LNCaP clone FGC (cell line): ENCODE data around the gene LGALS9.

ENCODE experiments used
- DNase-seq: peaks from one replicate; pipeline ENCODE4 v3.0.0-alpha.2; 2011; ENCODE audit warnings: low read depth
- H3K4me3 ChIP-seq: 2 replicates; pipeline ENCODE4 v1.5.1; 2011; ENCODE audit warnings: mild to moderate bottlenecking, low read depth, low read length, control low read depth
- TF ChIP-seq, protein P1 (sequence below): IDR thresholded peaks from 2 replicates; pipeline ENCODE4 v1.5.1; 2012; ENCODE audit warnings: mild to moderate bottlenecking; ENCODE audit not compliant: control insufficient read depth, insufficient read depth; ENCODE audit errors: extremely low read depth

LGALS9 gene

DNA sequence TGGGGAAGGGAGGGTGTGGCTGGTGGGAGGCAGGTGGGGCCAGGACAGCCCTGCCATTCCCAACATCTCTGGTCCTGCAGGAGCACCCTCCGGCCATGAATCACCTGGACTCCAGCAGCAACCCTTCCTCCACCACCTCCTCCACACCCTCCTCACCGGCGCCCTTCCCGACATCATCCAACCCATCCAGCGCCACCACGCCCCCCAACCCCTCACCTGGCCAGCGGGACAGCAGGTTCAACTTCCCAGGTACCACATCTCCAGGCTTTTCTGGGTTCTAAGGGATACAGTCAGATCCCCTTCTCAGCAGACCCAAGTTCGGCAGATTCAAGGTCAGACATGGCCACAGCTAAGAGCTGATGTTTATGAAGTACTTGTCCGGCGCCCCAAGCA, 33.8 kb upstream of the LGALS9 start:
- TF ChIP-seq, protein P1, sequence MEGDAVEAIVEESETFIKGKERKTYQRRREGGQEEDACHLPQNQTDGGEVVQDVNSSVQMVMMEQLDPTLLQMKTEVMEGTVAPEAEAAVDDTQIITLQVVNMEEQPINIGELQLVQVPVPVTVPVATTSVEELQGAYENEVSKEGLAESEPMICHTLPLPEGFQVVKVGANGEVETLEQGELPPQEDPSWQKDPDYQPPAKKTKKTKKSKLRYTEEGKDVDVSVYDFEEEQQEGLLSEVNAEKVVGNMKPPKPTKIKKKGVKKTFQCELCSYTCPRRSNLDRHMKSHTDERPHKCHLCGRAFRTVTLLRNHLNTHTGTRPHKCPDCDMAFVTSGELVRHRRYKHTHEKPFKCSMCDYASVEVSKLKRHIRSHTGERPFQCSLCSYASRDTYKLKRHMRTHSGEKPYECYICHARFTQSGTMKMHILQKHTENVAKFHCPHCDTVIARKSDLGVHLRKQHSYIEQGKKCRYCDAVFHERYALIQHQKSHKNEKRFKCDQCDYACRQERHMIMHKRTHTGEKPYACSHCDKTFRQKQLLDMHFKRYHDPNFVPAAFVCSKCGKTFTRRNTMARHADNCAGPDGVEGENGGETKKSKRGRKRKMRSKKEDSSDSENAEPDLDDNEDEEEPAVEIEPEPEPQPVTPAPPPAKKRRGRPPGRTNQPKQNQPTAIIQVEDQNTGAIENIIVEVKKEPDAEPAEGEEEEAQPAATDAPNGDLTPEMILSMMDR = no peak
- H3K4me3 ChIP-seq = no peak overlapping the region
- no peak for DNase-seq

DNA sequence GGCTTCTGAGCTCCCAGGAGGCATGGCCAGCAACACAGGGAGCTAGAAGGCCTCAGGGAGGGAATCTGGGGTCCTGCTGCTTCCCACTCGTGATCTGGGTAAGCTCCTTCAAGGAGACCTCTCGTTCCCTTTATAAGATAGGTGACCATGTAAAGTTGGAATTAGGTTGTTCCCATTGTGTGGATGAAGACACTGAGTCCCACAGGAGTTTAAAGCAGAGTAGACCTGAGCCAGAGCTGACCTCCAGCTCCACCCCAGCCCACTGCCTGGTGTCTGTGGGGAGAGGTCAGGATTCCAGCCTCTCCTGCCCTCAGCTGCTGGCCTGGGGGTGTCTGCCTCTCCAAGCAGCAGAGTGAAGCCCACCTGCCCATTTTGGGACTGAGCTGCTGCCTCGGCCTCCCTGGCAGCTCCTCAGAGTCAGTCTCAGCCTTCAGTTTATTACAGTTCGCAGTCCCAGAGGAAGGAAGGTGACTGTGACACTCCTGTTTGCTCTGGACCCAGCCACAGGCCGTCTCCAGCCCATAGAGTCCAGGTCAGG, 33.1 kb upstream of the LGALS9 start:
- DNase-seq = no peak
- TF ChIP-seq, protein P1 = no peak
- no peak overlapping the region for H3K4me3 ChIP-seq

DNA sequence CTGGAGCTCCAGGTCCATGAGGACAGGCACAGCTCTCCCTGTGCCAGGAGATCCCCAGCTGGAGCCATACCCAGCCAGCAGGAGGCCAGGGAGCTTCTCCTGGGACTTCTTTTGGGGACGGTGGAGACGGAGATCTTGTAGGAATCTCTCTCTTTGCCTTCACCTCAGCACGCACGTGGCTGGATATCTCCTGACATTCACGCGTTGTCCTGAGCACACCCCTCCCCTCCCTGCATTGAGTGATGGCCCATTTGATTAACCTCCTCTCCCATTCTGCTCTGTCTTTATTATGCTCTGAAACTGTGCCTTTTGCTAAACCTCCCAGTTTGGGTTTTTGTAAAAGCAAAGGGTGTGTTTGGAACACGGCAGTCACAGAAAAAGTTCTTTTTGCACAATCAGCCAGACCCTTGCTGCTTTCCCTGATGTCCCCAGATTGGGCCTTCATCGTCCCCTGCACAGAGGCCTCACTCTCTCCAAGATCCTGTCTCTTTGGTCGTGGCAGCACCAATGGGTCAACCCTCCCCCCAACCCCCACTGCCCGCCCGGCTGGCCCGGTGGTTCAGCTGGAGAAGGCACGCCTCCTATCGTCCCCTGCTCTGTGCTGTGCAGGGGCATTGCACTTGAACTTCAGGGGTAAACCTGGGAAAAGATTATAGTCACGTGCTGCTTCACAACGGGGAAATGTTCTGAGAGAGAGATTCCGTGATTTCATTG, 32.5 kb upstream of the LGALS9 start:
- TF ChIP-seq, protein P1 = no peak
- no peak for DNase-seq
- H3K4me3 ChIP-seq = no peak overlapping the region

DNA sequence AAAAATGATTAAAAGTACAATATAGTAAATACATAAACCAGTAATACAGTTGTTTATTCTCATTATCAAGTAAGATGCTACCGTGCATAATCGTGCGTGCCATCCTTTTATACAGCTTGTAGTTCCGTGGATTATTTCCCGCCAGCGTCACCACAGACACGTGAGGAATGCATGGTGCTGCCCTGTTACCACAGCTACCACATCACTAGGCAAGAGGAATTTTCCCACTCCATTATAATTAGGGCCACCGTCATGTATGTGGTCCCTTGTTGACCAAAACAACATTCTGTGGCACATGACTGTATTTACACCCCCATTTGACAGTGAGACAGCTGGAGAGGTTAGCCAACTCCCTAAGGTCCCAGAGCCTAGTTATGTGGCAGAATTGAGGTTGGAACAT, 30.5 kb upstream of the LGALS9 start:
- DNase-seq = no peak
- TF ChIP-seq, protein P1 = no peak

DNA sequence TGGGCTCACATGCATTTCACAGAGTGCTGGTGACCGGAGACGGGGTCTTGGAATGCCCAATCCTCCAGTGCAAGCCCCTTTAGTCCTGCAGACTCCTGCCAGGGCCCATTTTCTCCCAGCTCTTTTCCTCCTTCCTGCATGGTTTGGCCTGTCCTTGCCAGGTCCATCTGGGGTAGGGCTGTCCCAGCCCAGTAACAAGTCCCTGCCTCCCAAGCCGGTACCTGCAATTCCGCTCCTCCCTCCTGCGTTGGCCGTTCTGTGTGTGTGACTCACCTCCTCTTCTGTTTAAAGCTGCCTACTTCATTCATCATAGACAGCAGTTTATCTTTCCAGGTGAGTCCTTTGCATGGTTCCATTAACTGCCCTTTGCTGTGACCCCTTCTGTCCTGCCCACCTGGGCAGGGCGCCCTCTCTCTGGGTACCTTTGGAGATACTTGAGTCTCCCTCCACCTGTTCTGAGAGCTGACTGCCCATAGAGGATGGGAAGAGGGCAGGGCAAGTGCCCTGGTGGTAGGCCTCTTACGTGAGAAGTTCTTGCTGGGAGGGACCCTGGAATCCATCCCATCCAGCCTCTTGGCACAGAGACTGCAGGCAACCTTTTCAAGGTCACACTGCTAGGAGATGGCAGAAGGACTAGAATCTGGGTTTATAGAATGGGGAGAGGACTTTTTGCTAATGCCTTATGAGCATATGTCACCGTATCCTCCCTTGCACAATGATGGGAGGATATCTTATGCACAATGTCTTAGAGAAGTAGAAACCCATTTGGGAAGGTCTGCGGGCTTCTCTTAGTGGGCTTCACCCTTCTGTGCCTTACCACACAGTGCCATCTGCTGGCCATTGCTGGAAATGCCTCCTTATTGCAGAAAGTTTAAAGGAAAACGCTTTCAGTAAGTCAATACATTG, 29.7 kb upstream of the LGALS9 start:
- peak; percentile 27 for DNase-seq
- TF ChIP-seq, protein P1 = peak; percentile 90
- no peak overlapping the region for H3K4me3 ChIP-seq

More for the DNA sequence above, 30.5 kb upstream of the LGALS9 start:
- no peak overlapping the region for H3K4me3 ChIP-seq

DNA sequence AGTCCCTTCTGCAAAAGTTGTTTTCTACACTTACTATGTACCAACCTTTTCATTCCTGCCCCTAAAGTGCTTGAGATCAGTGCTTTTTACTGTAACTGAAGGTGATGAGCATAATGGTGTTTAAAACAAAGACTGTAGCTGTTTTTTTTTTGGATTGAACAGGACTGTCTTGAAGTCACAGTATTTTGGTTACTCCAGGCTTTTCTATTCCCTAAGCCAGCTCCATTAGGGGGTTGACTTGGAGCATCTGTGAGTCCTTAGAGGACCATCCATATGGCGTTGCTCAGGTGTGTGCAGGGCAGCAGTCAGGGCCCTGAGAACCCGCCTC, 29.0 kb upstream of the LGALS9 start:
- H3K4me3 ChIP-seq = no peak overlapping the region
- TF ChIP-seq, protein P1 = no peak
- no peak for DNase-seq
